SU-DHL-6 (cell line): ENCODE results near the gene WWOX.

ENCODE experiments used
- H2AFZ ChIP-seq: fragments of 200-600 bp; sonication (generic); 2 replicates; pipeline ENCODE4 v1.6.1; 2014; ENCODE audit warnings: low read depth, mild to moderate bottlenecking, moderate library complexity, mixed read lengths, antibody characterized with exemption, low read length; ENCODE audit not compliant: severe bottlenecking
- H3F3A ChIP-seq: fragments of 200-600 bp; shearing (Covaris generic); 2 replicates; pipeline ENCODE4 v1.6.0; 2016; ENCODE audit warnings: antibody characterized with exemption, mild to moderate bottlenecking; ENCODE audit not compliant: insufficient read depth
- H3K27ac ChIP-seq: fragments of 200-600 bp; sonication (generic); 2 replicates; pipeline ENCODE4 v1.5.1; 2016; ENCODE audit warnings: low read depth, mild to moderate bottlenecking, low read length, moderate library complexity, mixed read lengths
- H3K27me3 ChIP-seq: fragments of 200-600 bp; sonication (generic), shearing (Covaris generic); 2 replicates; pipeline ENCODE4 v1.6.0; 2014; ENCODE audit warnings: mild to moderate bottlenecking, low read length
- H3K36me3 ChIP-seq: fragments of 200-600 bp; sonication (generic); 2 replicates; pipeline ENCODE4 v1.6.1; 2014; ENCODE audit warnings: mild to moderate bottlenecking, low read length, mixed read lengths
- H3K4me2 ChIP-seq: fragments of 300-600, 200-600 bp; shearing (Covaris generic), sonication (generic); 2 replicates; pipeline ENCODE4 v1.6.0; 2014; ENCODE audit warnings: low read length, low read depth, mild to moderate bottlenecking; ENCODE audit not compliant: poor library complexity, severe bottlenecking
- H3K4me3 ChIP-seq: fragments of 200-600 bp; sonication (generic); 2 replicates; pipeline ENCODE4 v1.5.1; 2014; ENCODE audit warnings: antibody characterized with exemption, low read length, mild to moderate bottlenecking, mixed read lengths; ENCODE audit not compliant: insufficient read depth, poor library complexity, severe bottlenecking
- H3K79me2 ChIP-seq: fragments of 200-600 bp; sonication (generic); 2 replicates; pipeline ENCODE4 v1.6.1; 2014; ENCODE audit warnings: mild to moderate bottlenecking, low read length, moderate library complexity; ENCODE audit not compliant: insufficient read depth
- H3K9ac ChIP-seq: fragments of 200-600 bp; sonication (generic); 2 replicates; pipeline ENCODE4 v1.7.0; 2014; ENCODE audit warnings: mild to moderate bottlenecking, low read length
- H3K9me2 ChIP-seq: fragments of 200-600 bp; sonication (generic); replicated peaks from 2 replicates; pipeline ENCODE4 v1.6.1; 2014; ENCODE audit warnings: low read length; ENCODE audit not compliant: insufficient read depth
- H3K9me3 ChIP-seq: fragments of 200-600 bp; sonication (generic); 2 replicates; pipeline ENCODE4 v1.6.1; 2014; ENCODE audit warnings: low read length, mixed read lengths; ENCODE audit not compliant: insufficient read depth
- H4K20me1 ChIP-seq: fragments of 200-600 bp; sonication (generic); 2 replicates; pipeline ENCODE4 v1.6.1; 2014; ENCODE audit warnings: low read depth, mild to moderate bottlenecking, antibody characterized with exemption, low read length, moderate library complexity, mixed read lengths
- EZH2phosphoT487 ChIP-seq: fragments of 200-600 bp; sonication (generic), shearing (Covaris generic); conservative IDR thresholded peaks from 2 replicates; pipeline ENCODE4 v1.6.1; 2018; ENCODE audit warnings: mild to moderate bottlenecking, antibody characterized with exemption, low read length, moderate library complexity, mixed read lengths
- TF ChIP-seq, protein P1 (sequence below): fragments of 200-600 bp; sonication (generic); IDR thresholded peaks from one replicate; pipeline ENCODE4 v1.5.1; 2017; ENCODE audit warnings: antibody characterized with exemption, mild to moderate bottlenecking, low read length, moderate library complexity; ENCODE audit not compliant: insufficient read depth, poor library complexity, severe bottlenecking

Gene WWOX

DNA sequence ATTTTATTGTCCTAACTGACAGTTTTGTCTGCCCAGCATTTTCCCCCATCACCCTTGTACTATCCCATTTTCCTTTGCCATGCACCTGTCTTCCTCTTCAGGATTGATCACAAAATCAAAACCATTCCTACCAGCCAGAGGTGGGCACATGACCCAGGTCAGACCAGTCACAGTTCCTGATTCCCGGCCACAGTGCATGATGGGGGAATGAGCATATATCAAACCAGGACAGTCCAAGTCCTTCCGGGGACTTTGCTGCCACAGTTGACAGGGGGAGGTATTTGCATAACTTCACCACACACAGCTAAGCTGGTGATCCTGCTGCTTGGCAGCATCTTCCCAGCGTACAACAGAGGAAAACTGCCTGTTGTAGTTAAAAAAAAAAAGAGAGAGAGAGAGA, 493.9 kb downstream of the WWOX start:
- H3K36me3 ChIP-seq, result no peaks in the 10 kb centered on the region
- no peaks in the 10 kb centered on the region for H3K9me3 ChIP-seq
- no peak overlapping the region for H3K27ac ChIP-seq

DNA sequence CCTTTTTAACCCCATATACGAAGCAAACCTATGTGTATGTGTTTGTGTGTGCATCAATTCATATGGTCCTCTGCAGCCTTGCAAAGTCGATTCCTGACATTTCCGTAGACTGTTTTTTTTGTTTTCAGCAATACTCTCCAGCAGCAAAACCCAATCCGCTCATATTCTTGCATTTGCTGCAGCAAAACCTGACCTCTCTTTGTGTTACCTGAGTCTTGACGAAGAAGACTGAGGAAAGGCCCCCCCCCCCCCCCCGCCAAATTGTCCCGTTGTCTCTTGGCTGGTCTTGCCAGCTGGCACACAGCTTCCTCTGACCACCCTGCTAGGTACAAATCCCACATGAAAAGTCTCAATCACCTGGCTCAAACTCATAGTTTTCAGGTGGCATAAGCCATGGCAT, 494.7 kb downstream of the WWOX start:
- Histone ChIP-seq H3K36me3 (no peaks in the 10 kb centered on the region), H3K79me2 (no peaks in the 10 kb centered on the region), H3K27me3 (no peaks in the 10 kb centered on the region), H3K27ac (no peak overlapping the region), H3K9ac (no peak overlapping the region), H3F3A (no peaks in the 10 kb centered on the region), H2AFZ (no peak overlapping the region), H3K4me3 (no peak overlapping the region), H4K20me1 (no peaks in the 10 kb centered on the region), H3K9me2 (no peaks in the 10 kb centered on the region), H3K9me3 (no peaks in the 10 kb centered on the region), H3K4me2 (no peak overlapping the region)
- TF ChIP-seq, protein P1, sequence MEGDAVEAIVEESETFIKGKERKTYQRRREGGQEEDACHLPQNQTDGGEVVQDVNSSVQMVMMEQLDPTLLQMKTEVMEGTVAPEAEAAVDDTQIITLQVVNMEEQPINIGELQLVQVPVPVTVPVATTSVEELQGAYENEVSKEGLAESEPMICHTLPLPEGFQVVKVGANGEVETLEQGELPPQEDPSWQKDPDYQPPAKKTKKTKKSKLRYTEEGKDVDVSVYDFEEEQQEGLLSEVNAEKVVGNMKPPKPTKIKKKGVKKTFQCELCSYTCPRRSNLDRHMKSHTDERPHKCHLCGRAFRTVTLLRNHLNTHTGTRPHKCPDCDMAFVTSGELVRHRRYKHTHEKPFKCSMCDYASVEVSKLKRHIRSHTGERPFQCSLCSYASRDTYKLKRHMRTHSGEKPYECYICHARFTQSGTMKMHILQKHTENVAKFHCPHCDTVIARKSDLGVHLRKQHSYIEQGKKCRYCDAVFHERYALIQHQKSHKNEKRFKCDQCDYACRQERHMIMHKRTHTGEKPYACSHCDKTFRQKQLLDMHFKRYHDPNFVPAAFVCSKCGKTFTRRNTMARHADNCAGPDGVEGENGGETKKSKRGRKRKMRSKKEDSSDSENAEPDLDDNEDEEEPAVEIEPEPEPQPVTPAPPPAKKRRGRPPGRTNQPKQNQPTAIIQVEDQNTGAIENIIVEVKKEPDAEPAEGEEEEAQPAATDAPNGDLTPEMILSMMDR, result no peak
- TF ChIP-seq EZH2phosphoT487, result no peak

More for the DNA sequence above, 493.9 kb downstream of the WWOX start:
- Histone ChIP-seq H3K79me2 (no peaks in the 10 kb centered on the region), H3K4me2 (no peak overlapping the region), H3K9me2 (no peaks in the 10 kb centered on the region), H3K4me3 (no peak overlapping the region), H3F3A (no peaks in the 10 kb centered on the region), H4K20me1 (no peaks in the 10 kb centered on the region), H3K9ac (no peak overlapping the region), H2AFZ (no peak overlapping the region), H3K27me3 (no peaks in the 10 kb centered on the region)
- TF ChIP-seq, protein P1, result no peak
- no peak for TF ChIP-seq EZH2phosphoT487

DNA sequence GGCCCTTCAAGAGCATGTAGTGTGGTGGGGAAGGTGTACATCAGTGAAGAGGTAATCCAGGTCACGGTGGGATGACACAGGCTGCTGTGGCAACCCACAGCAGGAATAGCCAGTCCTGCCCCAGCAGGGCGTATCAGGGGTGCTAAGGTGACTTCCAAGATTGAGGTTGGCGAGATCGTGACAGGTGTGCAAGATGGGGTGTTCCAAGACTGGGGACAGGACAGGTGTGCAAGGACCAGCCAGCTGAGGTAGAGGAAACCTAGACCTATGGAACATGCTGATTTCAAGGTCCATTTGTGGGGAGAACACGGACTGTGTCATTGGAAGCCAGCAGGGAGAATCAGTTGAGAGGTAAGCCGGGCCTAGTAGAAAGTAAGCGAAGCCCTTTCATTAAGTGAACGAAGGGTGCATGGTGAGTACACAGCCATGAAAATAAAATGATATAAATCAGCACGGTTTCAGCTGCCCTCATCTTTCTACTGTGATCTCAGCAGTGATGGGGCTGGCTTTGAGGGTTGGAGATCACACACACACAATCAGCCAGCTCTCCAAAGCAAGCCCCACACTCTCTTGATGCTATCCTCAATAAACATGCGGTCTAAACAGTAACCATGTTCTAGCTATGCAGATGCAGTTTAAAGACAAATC, 497.0 kb downstream of the WWOX start:
- no peaks in the 10 kb centered on the region for H3K27me3 ChIP-seq
- H3K36me3 ChIP-seq, result no peaks in the 10 kb centered on the region

More for the DNA sequence above, 497.0 kb downstream of the WWOX start:
- H2AFZ ChIP-seq, result no peak overlapping the region
- no peaks in the 10 kb centered on the region for H3K79me2 ChIP-seq
- H3K9ac ChIP-seq, result no peak overlapping the region
- no peak overlapping the region for H3K4me3 ChIP-seq
- H3K9me2 ChIP-seq, result no peaks in the 10 kb centered on the region
- H3K9me3 ChIP-seq, result no peaks in the 10 kb centered on the region
- H3F3A ChIP-seq, result no peaks in the 10 kb centered on the region
- H4K20me1 ChIP-seq, result no peaks in the 10 kb centered on the region
- TF ChIP-seq EZH2phosphoT487, result no peak
- TF ChIP-seq, protein P1, result no peak
- no peak overlapping the region for H3K4me2 ChIP-seq
- H3K27ac ChIP-seq, result no peak overlapping the region
